Activated CD4-positive, alpha-beta T cell treated with anti-CD3 and anti-CD28 coated beads for 36 hours (primary cell): Measurements from ENCODE around the gene RNF152. TPM values are rescaled to one million over a fixed set of nuclear protein-coding genes. Genes with fewer than 3 reads are reported as not detected.

Source experiments
- ATAC-seq: fragments of 200-7000 bp; cut with Tn5 transposase; one replicate; pipeline ENCODE4 v1.10.0; 2021; ENCODE audit warnings: mild to moderate bottlenecking, moderate library complexity
- CTCF ChIA-PET: fragments of 350-600 bp; sonication (Branson Sonifier 250); formaldehyde crosslinking; loops from one replicate; lab custom pipeline; 2021; ENCODE audit warnings: antibody characterized with exemption; lab: Charles Lee
- POLR2A ChIA-PET: fragments of 350-600 bp; sonication (Branson Sonifier 250); formaldehyde crosslinking; loops from one replicate; lab custom pipeline; 2021; ENCODE audit warnings: antibody characterized with exemption, inconsistent platforms; lab: Charles Lee
- DNase-seq: peaks from one replicate; pipeline ENCODE4 v3.0.0-alpha.2; 2020
- H3K27ac Mint-ChIP-seq: one replicate; pipeline ENCODE4 v1.8.0; 2021; ENCODE audit warnings: mixed read lengths
- H3K27me3 Mint-ChIP-seq: one replicate; pipeline ENCODE4 v1.8.0; 2021; ENCODE audit warnings: mixed read lengths
- H3K36me3 Mint-ChIP-seq: one replicate; pipeline ENCODE4 v1.8.0; 2021; ENCODE audit warnings: low read depth, mixed read lengths
- H3K4me1 Mint-ChIP-seq: one replicate; pipeline ENCODE4 v1.8.0; 2021; ENCODE audit warnings: mixed read lengths
- H3K4me3 Mint-ChIP-seq: one replicate; pipeline ENCODE4 v1.8.0; 2021; ENCODE audit warnings: mild to moderate bottlenecking, moderate library complexity, mixed read lengths
- H3K9me3 Mint-ChIP-seq: one replicate; pipeline ENCODE4 v1.8.0; 2021; ENCODE audit warnings: low read depth, mixed read lengths
- intact Hi-C, 2 experiments: fragments of 100-400 bp; cut with DNase I in 1 of 2; cut with micrococcal nuclease in 1 of 2; formaldehyde crosslinking; loops; one replicate each; pipeline versions ENCODE4 v1.14.2 to v1.15.1; 2022 to 2024; cut with DNase I, micrococcal nuclease
- total RNA-seq, 2 experiments: library from RNA; stranded (reverse); gene quantifications; one replicate each; pipeline ENCODE4 v1.2.3, GENCODE V29; 2021

RNF152 gene
- total RNA-seq, 2 experiments from 2014 or later, result 0.05 to 0.28 TPM

- H3K4me1 Mint-ChIP-seq, result no peaks in the 10 kb centered on the region
- peaks cover 8% of the 10 kb centered on the region for H3K9me3 Mint-ChIP-seq
- no peak for DNase-seq
- H3K27ac Mint-ChIP-seq, result no peak overlapping the region
- ChIA-PET POLR2A (no interaction called here), CTCF (interaction anchor here (0.5 kb wide), 1 partner anchor 1185 kb away, joined by 3 read pairs; no protein-coding TSS in a partner anchor)
- ATAC-seq, result no peak
- peaks cover 3% of the 10 kb centered on the region for H3K27me3 Mint-ChIP-seq
- no peaks in the 10 kb centered on the region for H3K36me3 Mint-ChIP-seq
- no peak overlapping the region for H3K4me3 Mint-ChIP-seq
- intact Hi-C loops, result no loop called here
Measured at GRCh38 chr18:61771861-61772260, 120.9 kb downstream of the RNF152 start.

- DNase-seq (no peak), ATAC-seq (no peak)
- H3K9me3 Mint-ChIP-seq, result no peaks in the 10 kb centered on the region
- ChIA-PET CTCF (no interaction called here), POLR2A (no interaction called here)
- H3K4me3 Mint-ChIP-seq, result no peak overlapping the region
- intact Hi-C loops, result no loop called here
- H3K27ac Mint-ChIP-seq, result no peak overlapping the region
- peaks cover 1% of the 10 kb centered on the region for H3K4me1 Mint-ChIP-seq
- H3K27me3 Mint-ChIP-seq, result peaks cover 5% of the 10 kb centered on the region
- no peaks in the 10 kb centered on the region for H3K36me3 Mint-ChIP-seq
Measured at GRCh38 chr18:61770279-61770678, 122.5 kb downstream of the RNF152 start.

GRCh38 chr18:61766266-61766884 lies 126.4 kb downstream of the RNF152 start:
- no peak for DNase-seq
- Mint-ChIP-seq H3K9me3 (no peaks in the 10 kb centered on the region), H3K4me3 (no peak overlapping the region), H3K36me3 (no peaks in the 10 kb centered on the region), H3K4me1 (peaks cover 11% of the 10 kb centered on the region), H3K27ac (no peak overlapping the region), H3K27me3 (peaks cover 12% of the 10 kb centered on the region)
- intact Hi-C loops, result no loop called here
- ChIA-PET POLR2A (no interaction called here), CTCF (no interaction called here)
- ATAC-seq, result no peak

- Mint-ChIP-seq H3K36me3 (no peaks in the 10 kb centered on the region), H3K4me3 (no peak overlapping the region), H3K27ac (no peak overlapping the region), H3K9me3 (no peaks in the 10 kb centered on the region), H3K4me1 (peaks cover 11% of the 10 kb centered on the region), H3K27me3 (peaks cover 16% of the 10 kb centered on the region)
- ChIA-PET POLR2A (no interaction called here), CTCF (interaction anchor here (0.5 kb wide), 1 partner anchor 136 kb away, joined by 3 read pairs; no protein-coding TSS in a partner anchor)
- intact Hi-C loops, result no loop called here
- ATAC-seq, result no peak
- DNase-seq, result no peak
Measured at GRCh38 chr18:61765097-61765496, 127.7 kb downstream of the RNF152 start.

- peaks cover 11% of the 10 kb centered on the region for H3K4me1 Mint-ChIP-seq
- DNase-seq, result no peak
- ChIA-PET CTCF (no interaction called here), POLR2A (no interaction called here)
- no peak overlapping the region for H3K4me3 Mint-ChIP-seq
- peaks cover 18% of the 10 kb centered on the region for H3K27me3 Mint-ChIP-seq
- no peaks in the 10 kb centered on the region for H3K9me3 Mint-ChIP-seq
- intact Hi-C loops, result no loop called here
- peak; percentile 68 for ATAC-seq
- H3K27ac Mint-ChIP-seq, result no peak overlapping the region
- no peaks in the 10 kb centered on the region for H3K36me3 Mint-ChIP-seq
Measured at GRCh38 chr18:61764381-61764780, 128.4 kb downstream of the RNF152 start.

- H3K27me3 Mint-ChIP-seq, result peaks cover 21% of the 10 kb centered on the region
- ATAC-seq, result no peak
- no peak for DNase-seq
- ChIA-PET CTCF (interaction anchor here (2.2 kb wide), 1 partner anchor 12 kb away, joined by 8 read pairs; no protein-coding TSS in a partner anchor), POLR2A (no interaction called here)
- intact Hi-C loops, result no loop called here
- H3K36me3 Mint-ChIP-seq, result no peaks in the 10 kb centered on the region
- H3K9me3 Mint-ChIP-seq, result no peaks in the 10 kb centered on the region
- H3K27ac Mint-ChIP-seq, result no peak overlapping the region
- no peak overlapping the region for H3K4me3 Mint-ChIP-seq
- peaks cover 11% of the 10 kb centered on the region for H3K4me1 Mint-ChIP-seq
Measured at GRCh38 chr18:61761875-61762274, 130.9 kb downstream of the RNF152 start.
